Esophagus mucosa (tissue), 1 donor: ENCODE results near the gene DDIAS. TPM values are rescaled to one million over a fixed set of nuclear protein-coding genes. Genes with fewer than 3 reads are reported as not detected.
A peak's percentile ranks its signal among the peaks of the same experiment; 100 is the strongest.
"Not testable (repeated sequence)": the region's sequence is repeated elsewhere in the genome, so short reads cannot be mapped to it uniquely, and the experiment has no call there.

Experiments used
- ATAC-seq: fragments of 200-7000 bp; cut with Tn5 transposase; one replicate; pipeline ENCODE4 v1.9.1; 2020
- total RNA-seq: library from RNA; stranded (reverse); gene quantifications from one replicate; pipeline ENCODE4 v1.2.4, GENCODE V29; 2023
- donor health status: DM: yes; HTN: yes; CAD: no.

The DDIAS gene
- total RNA-seq, 1 donor from 2014 or later, result 8.9 TPM

- ATAC-seq, result peak; percentile 17
These were observed 12.2 kb upstream of the DDIAS start for GRCh38 chr11:82889133-82890001.

DNA sequence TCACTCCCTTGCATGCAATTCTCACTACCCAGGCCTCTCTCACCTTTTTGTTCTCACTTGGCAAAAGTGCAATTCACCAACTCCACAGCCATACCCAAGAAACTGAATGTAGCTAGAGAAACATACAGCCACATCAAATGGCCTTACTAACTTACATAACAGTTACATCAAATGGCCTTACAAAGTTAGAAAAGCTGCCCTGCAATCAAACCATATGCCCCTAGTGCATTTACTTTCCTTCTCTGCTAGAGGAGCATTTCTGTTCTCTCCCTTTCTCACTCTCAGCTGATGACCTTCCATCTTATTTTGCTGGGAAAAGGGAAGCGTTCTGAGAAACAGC is 11.6 kb upstream of the DDIAS start:
- no peak for ATAC-seq

DNA sequence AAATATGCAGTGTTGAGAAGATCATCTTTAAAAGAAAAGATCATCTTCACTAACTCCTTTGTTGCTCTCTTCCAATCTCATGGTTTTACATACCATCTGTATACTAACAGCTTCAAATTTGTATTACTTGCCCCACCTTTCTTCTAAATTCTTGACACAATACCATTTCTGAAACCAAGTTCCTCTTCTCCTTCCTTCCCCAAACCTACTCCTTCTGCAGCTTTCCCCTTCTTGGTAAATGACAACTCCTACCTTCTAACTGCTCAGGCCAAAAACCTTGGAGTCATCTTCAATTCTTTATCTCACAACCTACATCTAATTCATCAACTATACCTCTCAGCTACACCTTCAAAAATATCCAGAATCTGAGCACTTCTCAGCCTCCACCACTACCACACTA is 10.6 kb upstream of the DDIAS start:
- ATAC-seq, result no peak

DNA sequence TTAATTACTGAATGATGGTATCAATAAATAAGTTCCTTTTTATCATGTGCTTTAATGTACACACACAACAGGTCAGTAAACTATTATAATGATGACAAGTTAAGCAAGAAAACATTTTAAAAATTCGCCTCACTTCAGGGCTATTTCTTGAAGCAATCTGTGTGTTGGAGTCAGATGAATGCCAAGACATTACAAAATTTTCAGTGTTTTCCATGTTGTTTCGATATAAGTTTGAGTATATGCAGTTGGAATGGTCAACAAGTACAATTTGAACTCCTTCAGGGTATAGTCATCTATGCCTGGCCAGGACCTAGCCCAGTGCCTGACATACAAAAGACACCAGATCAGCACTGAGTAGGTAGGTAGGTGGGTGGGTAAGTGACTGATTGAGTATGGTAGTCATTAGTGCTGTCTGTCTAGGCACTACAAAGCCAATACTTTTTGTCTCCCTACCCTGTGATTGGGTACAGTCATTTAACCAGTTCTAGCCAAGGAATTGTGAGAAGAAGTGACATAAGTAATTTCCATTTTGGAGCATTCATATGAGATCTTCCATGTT is 8.8 kb upstream of the DDIAS start:
- ATAC-seq, result no peak

DNA sequence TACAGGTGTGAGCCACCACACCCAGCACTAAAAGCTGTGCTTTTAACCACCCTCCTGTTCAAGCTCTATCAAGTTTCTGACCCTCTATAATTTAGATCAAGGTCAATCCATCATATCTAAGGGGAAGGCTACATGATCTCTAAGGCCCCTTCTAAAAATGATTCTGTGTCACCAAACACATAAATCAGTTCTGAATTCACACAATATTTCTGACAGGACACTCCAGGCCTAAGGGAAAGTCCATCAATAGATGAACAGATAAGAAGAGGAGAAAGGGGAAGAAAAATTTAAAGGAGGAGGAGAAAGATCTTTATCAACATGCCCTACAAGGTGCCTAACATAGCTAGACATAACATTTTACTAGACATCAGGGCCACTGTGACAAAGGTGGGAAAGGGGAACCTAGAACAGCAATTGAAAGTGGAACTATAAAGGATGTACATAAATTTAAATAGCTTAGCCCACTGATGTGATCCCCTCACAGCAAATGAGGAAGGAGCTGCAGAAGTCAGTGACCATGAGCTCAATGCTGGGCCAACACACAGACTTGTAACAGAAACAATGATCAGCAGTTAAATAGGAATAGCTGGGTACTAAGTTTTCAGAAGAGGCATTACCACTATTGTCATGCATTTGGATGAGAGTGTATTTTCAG is 6.0 kb upstream of the DDIAS start:
- ATAC-seq, result no peak

DNA sequence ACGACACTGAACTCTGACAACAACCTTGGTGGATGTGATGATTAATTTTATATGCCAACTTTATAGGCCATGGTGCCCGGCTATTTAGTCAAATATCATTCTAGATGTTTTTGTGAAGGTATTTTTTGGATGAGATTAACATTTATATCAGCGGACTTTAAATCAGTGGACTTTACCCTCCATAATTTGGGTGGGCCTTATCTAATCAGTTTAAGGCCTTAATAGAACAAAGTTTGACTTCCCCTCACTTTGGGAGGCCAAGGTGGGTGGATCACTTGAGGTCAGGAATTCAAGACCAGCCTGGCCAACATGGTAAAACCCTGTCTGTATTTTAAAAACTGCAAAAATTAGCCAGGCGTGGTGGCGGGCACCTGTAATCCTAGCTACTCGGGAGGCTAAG is 5.4 kb upstream of the DDIAS start:
- no peak for ATAC-seq

GRCh38 chr11:82898241-82898640 is 3.3 kb upstream of the DDIAS start:
- no peak for ATAC-seq

DNA sequence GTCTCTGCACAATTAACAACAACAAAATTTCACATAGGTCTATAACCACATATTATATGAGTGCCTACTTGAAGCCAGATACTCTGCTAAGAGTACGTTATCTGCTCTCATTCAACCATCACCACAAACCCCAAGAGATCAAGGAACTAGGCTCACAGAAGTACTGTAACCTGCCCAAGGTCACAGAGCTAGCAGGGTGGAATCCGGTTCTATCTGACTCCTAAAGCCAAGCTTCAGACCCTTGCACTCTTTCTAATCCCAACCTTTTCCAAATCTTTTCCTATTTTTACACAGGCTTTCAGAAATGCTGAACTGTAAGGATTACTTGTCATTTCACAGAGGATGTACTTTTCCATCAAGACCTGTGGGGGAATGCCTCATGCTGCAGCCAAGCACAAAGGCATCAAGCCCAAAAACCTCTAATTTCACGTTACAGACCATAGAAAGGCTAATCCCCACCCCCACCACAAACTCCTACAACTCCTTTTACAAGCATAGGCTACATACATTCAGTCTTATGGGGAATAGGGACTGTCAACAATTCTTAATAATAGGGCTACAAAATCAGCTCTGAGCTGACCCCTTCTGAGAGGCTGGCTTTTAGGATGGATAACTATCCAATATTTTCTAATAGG is 2.2 kb upstream of the DDIAS start:
- ATAC-seq, result no peak

DNA sequence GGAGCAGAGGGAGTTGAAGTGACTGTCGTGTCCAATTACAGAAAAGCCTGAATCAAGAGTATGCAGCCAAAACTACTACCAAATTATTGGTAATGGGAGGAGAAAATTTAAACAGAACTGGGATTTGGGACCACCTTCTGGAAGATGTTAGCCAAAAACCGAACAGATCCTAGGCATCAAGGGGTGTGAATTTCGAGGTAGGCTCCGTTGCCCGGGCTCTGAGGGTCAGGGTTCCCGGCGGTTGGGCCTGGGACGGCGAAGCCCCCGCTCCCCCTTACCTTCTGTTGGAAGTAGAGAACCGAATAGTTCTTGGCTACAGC is 1.6 kb upstream of the DDIAS start:
- no peak for ATAC-seq

DNA sequence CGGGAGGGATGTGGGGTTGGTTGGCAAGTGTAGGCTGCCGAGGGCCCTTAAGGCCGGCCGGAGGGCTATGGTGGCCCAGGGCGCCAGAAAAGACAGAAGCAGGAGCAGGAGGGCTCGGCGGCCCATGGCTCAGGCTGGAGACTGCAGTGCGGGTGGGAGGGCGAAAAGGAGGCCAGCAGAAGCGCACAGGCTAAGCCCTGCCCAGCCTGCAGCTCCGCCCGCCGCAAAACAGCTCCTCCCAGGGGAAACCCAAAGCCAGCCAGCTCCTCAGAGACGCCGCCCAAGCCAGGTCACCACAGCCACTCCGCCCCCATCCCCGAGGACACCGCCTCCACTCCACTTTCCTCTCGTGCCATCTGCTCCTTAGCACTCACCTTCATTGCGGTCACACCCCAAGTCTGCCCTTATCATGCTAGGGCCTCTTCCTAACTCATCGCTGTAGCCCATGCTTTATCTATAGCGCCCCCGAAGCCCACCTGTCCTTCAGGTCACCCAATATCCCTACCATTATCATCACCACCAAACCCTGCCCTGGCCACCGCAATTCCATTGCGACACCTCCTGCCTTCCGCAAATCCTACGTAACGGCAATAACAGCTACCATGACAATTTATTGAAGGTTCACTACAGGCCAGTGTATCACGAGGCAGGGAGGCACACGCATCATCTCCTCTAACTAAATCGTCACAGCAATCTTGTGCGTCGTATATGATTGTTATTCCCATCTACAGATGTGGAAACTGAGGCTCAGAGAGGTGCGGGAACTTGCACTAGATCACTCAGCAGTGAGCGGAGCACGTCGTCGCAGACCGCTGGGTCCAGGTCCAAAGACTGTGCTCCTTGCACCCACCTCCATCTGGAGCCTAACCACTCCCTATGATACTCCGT is 1.0 kb upstream of the DDIAS start, which contains the start of gene PRCP:
Gene PRCP, minus strand, starts transcription at position 154 of the 888 bp plus-strand sequence. Its CDS starts 28 bp downstream, at position 126.
- ATAC-seq, result peak; percentile 90

- ATAC-seq, result no peak
These were observed 468 bp downstream of the DDIAS start for GRCh38 chr11:82901922-82902485.

GRCh38 chr11:82902880-82903279 is 1.3 kb downstream of the DDIAS start:
- ATAC-seq, result no peak

DNA sequence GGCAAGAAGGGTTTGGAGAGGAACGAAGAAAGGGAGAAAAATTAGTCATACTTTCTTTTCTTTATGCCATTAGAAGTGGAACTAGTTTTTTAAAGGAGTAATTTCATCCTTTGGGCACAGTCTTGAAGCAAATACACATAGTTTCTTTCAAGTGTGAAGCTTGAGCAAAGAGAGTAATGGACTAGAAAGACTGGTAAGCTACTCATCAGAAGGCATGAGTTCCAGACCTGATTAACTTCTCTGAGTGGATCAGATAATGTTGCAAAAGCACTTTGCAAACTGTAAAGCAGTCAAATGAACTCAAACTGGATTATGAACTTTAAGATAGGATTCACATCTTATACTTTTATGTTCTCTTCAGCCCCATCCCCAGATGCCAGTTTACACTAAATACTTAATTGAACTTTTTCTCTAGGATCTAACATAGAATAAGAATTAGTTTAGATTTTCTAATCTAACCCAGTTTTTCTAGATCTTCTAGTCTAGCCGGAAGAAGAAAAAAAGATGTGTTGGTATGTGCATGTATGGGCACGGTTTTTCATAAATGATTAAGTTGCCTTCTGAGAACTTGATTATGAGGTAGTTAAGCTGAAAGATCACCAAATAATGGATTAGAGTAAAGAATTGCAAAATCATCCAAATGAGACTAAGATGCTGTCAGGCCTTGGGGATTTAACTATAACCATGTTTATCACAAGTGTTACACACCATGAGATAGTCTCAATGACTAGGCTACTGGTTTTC is 2.5 kb downstream of the DDIAS start:
- peak; percentile 65 for ATAC-seq

GRCh38 chr11:82906236-82906635 is 4.7 kb downstream of the DDIAS start:
- no peak for ATAC-seq

DNA sequence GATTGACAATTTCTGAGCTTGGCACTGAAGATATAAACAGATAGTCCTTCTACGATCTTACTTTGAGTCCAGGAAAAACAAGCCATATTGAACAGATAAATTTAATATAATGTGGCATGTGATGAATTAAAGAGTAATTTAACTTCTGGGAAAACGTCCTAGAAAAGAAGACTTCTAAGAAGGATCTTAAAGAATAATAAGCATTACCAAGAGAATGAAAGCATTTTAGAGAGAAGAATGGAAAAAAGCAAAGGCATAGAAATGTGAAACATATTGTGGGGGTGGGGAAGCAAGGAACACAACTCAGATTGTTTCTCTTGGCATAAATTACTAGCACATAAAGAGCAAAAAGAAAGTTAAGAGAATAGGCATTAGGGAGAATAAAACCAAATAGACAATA is 5.4 kb downstream of the DDIAS start:
- no peak for ATAC-seq

DNA sequence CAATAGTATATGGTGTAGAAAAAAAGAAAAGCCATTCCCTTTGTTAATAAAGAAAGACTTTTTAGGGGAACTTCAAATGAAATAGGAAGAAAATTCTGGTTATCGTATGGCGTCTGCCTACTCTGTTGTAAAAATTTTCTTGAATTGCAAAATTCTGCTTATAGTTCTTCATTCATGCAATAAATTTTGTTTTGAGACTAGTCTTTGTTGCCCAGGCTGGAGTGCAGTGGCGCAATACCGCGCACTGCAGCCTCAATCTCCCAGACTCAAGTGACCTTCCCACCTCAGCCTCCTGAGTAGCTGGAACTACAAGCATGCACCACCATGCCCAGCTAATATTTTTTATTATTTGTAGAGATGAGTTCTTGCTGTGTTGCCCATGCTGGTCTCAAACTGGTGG is 5.8 kb downstream of the DDIAS start:
- no peak for ATAC-seq

DNA sequence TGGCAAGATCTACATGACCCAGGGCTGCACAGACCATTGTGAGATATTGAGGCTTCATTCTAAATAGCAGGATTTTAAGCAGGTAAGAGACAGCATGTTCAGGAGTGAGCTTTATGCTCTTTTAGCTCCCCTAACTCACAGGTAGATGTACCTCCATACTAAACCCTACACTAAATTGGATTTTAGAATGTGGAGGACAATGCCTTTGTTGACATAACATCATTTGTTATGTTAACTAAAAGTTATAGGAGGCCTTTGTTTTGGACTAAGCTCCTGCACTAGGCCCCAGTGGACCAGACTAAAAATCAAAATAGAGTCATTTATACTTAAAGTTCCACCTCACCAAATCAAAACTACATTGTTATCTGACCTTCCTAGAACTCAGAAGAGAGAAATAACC is 6.8 kb downstream of the DDIAS start:
- no peak for ATAC-seq

- no peak for ATAC-seq
These were observed 7.6 kb downstream of the DDIAS start for GRCh38 chr11:82909015-82909640.

GRCh38 chr11:82919786-82920185 is 18.2 kb downstream of the DDIAS start:
- not testable (repeated sequence) for ATAC-seq

DNA sequence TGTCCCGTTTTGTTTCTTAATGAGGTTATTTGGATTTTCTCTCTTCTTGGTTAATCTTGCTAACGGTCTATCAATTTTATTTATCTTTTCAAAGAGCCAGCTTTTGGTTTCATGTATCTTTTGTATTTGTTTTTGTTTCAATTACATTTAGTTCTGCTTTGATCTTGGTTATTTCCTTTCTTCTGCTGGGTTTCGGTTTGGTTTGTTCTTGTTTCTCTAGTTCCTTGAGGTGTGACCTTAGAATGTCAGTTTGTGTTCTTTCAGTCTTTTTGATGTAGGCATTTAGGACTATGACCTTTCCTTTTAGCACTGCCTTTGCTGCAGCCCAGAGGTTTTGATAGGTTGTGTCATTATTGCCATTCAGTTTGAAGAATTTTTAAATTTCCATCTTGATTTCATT is 18.7 kb downstream of the DDIAS start:
- ATAC-seq, result not testable (repeated sequence)
